Thyroid gland (tissue), 4 donors: Measurements from ENCODE around the gene DNAH1.

Experiments
- POLR2A ChIP-seq, 2 donors: fragments of 450-650 bp; IDR thresholded peaks; one replicate each; pipeline ENCODE4 v1.6.1; 2017; ENCODE audit warnings: antibody characterized with exemption in 2 of 2, mild to moderate bottlenecking in 2 of 2, moderate library complexity in 1 of 2
- TF ChIP-seq, protein P1 (sequence below), 6 experiments: fragments of 200-600 bp in 3 of 6; fragments of 450-650 bp in 3 of 6; sonication (generic) in 3 of 6; IDR thresholded peaks; one replicate each; pipeline ENCODE4 v1.5.1; 2016 to 2019; ENCODE audit warnings: antibody characterized with exemption in 6 of 6, mild to moderate bottlenecking in 2 of 6, inconsistent platforms in 1 of 6, moderate library complexity in 1 of 6

DNA sequence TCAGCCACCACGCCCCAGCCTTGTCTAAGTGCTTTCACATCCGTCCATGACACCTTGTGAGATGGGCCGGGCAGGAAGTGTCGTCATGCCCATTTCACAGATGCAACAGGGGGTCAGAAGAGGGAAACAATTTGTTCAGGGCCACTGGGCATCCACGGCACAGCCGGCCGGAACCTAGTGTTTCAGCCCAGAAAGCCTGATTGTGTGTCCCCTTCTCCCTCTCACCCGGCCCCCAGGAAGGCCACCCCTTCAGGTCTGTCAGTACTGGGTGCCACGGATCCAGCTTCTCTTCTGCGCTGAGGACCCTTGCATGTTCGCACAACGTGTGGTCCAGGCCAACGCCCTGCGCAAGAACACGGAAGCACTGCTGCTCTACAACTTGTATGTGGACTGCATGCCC lies 15.8 kb downstream of the DNAH1 start:
- TF ChIP-seq, protein P1, sequence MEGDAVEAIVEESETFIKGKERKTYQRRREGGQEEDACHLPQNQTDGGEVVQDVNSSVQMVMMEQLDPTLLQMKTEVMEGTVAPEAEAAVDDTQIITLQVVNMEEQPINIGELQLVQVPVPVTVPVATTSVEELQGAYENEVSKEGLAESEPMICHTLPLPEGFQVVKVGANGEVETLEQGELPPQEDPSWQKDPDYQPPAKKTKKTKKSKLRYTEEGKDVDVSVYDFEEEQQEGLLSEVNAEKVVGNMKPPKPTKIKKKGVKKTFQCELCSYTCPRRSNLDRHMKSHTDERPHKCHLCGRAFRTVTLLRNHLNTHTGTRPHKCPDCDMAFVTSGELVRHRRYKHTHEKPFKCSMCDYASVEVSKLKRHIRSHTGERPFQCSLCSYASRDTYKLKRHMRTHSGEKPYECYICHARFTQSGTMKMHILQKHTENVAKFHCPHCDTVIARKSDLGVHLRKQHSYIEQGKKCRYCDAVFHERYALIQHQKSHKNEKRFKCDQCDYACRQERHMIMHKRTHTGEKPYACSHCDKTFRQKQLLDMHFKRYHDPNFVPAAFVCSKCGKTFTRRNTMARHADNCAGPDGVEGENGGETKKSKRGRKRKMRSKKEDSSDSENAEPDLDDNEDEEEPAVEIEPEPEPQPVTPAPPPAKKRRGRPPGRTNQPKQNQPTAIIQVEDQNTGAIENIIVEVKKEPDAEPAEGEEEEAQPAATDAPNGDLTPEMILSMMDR (IDR thresholded peaks at IDR 0.05), result no peak
- no peak for TF ChIP-seq POLR2A (IDR thresholded peaks at IDR 0.05)
